ENCODE measurements around the gene FAAP24.
"Not testable (repeated sequence)": the region's sequence is repeated elsewhere in the genome, so short reads cannot be mapped to it uniquely, and the experiment has no call there.

DNA sequence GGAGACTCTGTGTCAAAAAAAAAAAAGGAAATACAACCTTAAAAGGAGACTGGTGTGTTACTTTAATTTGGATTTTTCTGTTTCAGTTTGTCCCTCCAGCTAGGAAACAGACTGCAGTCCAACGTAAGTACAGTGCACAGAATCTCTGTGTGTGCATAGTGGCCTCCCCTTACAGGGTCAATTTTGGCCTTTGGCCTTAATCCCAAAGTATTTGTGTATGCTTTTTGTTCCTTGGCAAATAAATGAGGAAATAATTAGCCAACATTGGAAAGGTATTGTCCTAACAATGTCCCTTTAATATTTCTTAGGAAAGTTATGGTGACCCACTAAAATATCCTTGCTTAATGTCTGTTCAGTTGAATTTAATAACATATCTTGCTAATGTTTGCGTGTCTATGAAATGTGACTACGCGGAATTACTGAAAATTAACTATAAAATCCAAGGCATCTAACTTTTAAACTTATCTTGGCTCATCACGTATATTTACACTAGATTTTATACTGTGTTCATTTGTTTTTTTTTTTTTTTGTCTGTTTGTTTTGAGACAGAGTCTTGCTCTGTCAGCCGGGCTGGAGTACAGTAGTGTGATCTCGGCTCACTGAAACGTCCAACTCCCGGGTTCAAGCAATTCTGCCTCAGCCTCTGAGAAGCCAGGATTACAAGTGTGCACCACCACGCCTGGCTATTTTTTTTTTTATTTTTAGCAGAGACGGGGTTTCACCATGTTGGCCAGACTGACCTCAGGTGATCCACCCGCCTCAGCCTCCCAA is 53.6 kb downstream of the FAAP24 start:
- TF ChIP-seq, protein P1, sequence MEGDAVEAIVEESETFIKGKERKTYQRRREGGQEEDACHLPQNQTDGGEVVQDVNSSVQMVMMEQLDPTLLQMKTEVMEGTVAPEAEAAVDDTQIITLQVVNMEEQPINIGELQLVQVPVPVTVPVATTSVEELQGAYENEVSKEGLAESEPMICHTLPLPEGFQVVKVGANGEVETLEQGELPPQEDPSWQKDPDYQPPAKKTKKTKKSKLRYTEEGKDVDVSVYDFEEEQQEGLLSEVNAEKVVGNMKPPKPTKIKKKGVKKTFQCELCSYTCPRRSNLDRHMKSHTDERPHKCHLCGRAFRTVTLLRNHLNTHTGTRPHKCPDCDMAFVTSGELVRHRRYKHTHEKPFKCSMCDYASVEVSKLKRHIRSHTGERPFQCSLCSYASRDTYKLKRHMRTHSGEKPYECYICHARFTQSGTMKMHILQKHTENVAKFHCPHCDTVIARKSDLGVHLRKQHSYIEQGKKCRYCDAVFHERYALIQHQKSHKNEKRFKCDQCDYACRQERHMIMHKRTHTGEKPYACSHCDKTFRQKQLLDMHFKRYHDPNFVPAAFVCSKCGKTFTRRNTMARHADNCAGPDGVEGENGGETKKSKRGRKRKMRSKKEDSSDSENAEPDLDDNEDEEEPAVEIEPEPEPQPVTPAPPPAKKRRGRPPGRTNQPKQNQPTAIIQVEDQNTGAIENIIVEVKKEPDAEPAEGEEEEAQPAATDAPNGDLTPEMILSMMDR (IDR thresholded peaks at IDR 0.05; ENCODE audit: insufficient read depth, low read depth, low read length) = not testable (repeated sequence)
- TF ChIP-seq EZH2 (IDR thresholded peaks at IDR 0.05; ENCODE audit: insufficient read depth, low read length) = not testable (repeated sequence)
